GM21786 (cell line): Measurements from ENCODE around the gene BBS4.
"Not testable (repeated sequence)": the region's sequence is repeated elsewhere in the genome, so short reads cannot be mapped to it uniquely, and the experiment has no call there.

ENCODE experiments used
- ATAC-seq: cut with Tn5 transposase; IDR thresholded peaks from one replicate; pipeline ENCODE4 v1.9.1; 2021; ENCODE audit not compliant: unreplicated experiment

The BBS4 gene

GRCh38 chr15:72690938-72691337 is 4.9 kb downstream of the BBS4 start:
- no peak for ATAC-seq

- no peak for ATAC-seq
These were observed 12.9 kb downstream of the BBS4 start for GRCh38 chr15:72698938-72699337.

- ATAC-seq, result no peak
These were observed 14.1 kb downstream of the BBS4 start for GRCh38 chr15:72700076-72700475.

- ATAC-seq, result no peak
These were observed 20.3 kb downstream of the BBS4 start for GRCh38 chr15:72706266-72706665.

GRCh38 chr15:72708551-72709303 is 22.7 kb downstream of the BBS4 start:
- ATAC-seq, result not testable (repeated sequence)

GRCh38 chr15:72722071-72722696 is 36.2 kb downstream of the BBS4 start:
- ATAC-seq, result no peak

GRCh38 chr15:72724028-72724427 is 38.0 kb downstream of the BBS4 start:
- no peak for ATAC-seq

- no peak for ATAC-seq
These were observed 39.4 kb downstream of the BBS4 start for GRCh38 chr15:72725446-72725845.

- ATAC-seq, result not testable (repeated sequence)
These were observed 39.8 kb downstream of the BBS4 start for GRCh38 chr15:72725851-72726250.

- ATAC-seq, result no peak
These were observed 41.1 kb downstream of the BBS4 start for GRCh38 chr15:72727154-72727553.

- not testable (repeated sequence) for ATAC-seq
These were observed 42.2 kb downstream of the BBS4 start for GRCh38 chr15:72728249-72728648.

GRCh38 chr15:72728821-72729220 is 42.8 kb downstream of the BBS4 start:
- no peak for ATAC-seq

- no peak for ATAC-seq
These were observed 46.1 kb downstream of the BBS4 start for GRCh38 chr15:72732086-72732485.

- ATAC-seq, result no peak
These were observed 46.5 kb downstream of the BBS4 start for GRCh38 chr15:72732516-72732915.

GRCh38 chr15:72733941-72734738 is 48.1 kb downstream of the BBS4 start:
- ATAC-seq, result no peak

- ATAC-seq, result no peak
These were observed 49.1 kb downstream of the BBS4 start for GRCh38 chr15:72735111-72735510.

- ATAC-seq, result no peak
These were observed 51.1 kb downstream of the BBS4 start for GRCh38 chr15:72737061-72737460.

- no peak for ATAC-seq
These were observed 51.7 kb downstream of the BBS4 start for GRCh38 chr15:72737723-72738122.

GRCh38 chr15:72740219-72740618 is 54.2 kb downstream of the BBS4 start:
- ATAC-seq, result peak; percentile 85

GRCh38 chr15:72749700-72750099 is 63.7 kb downstream of the BBS4 start:
- no peak for ATAC-seq

GRCh38 chr15:72751751-72752455 is 65.9 kb downstream of the BBS4 start:
- ATAC-seq, result no peak
